ENCODE measurements around the gene HORMAD2.
A peak's percentile ranks its signal among the peaks of the same experiment; 100 is the strongest.

Gene HORMAD2

GRCh38 chr22:30195245-30196140 is 115.2 kb downstream of the HORMAD2 start (continued):
- TF ChIP-seq CTCF (tag by site-specific recombination; IDR thresholded peaks at IDR 0.05) (no peak), TSHZ1 (tag by site-specific recombination; IDR thresholded peaks at IDR 0.05; ENCODE audit: borderline replicate concordance) (peak; percentile 90; the same call in 1 of the 2 replicates), HOXA7 (CRISPR knock-in tag; IDR thresholded peaks at IDR 0.05; ENCODE audit: borderline replicate concordance) (no peak), PBX3 (CRISPR knock-in tag; IDR thresholded peaks at IDR 0.05) (no peak), ZNF121 (tag by site-specific recombination; IDR thresholded peaks at IDR 0.05) (no peak), GFI1B (tag by site-specific recombination; IDR thresholded peaks at IDR 0.05) (no peak), KLF17 (tag by site-specific recombination; IDR thresholded peaks at IDR 0.05) (peak; percentile 99), ZNF140 (tag by site-specific recombination; IDR thresholded peaks at IDR 0.05) (no peak), ZBTB49 (tag by site-specific recombination; IDR thresholded peaks at IDR 0.05; ENCODE audit: low read depth) (no peak)
- TF ChIP-seq, protein P1, sequence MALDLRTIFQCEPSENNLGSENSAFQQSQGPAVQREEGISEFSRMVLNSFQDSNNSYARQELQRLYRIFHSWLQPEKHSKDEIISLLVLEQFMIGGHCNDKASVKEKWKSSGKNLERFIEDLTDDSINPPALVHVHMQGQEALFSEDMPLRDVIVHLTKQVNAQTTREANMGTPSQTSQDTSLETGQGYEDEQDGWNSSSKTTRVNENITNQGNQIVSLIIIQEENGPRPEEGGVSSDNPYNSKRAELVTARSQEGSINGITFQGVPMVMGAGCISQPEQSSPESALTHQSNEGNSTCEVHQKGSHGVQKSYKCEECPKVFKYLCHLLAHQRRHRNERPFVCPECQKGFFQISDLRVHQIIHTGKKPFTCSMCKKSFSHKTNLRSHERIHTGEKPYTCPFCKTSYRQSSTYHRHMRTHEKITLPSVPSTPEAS (tag by site-specific recombination; IDR thresholded peaks at IDR 0.05) = no peak
- TF ChIP-seq, protein P2, sequence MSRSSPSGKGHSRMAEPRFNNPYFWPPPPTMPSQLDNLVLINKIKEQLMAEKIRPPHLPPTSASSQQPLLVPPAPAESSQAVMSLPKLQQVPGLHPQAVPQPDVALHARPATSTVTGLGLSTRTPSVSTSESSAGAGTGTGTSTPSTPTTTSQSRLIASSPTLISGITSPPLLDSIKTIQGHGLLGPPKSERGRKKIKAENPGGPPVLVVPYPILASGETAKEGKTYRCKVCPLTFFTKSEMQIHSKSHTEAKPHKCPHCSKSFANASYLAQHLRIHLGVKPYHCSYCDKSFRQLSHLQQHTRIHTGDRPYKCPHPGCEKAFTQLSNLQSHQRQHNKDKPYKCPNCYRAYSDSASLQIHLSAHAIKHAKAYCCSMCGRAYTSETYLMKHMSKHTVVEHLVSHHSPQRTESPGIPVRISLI (tag by site-specific recombination; IDR thresholded peaks at IDR 0.05) = no peak
- TF ChIP-seq, protein P3, sequence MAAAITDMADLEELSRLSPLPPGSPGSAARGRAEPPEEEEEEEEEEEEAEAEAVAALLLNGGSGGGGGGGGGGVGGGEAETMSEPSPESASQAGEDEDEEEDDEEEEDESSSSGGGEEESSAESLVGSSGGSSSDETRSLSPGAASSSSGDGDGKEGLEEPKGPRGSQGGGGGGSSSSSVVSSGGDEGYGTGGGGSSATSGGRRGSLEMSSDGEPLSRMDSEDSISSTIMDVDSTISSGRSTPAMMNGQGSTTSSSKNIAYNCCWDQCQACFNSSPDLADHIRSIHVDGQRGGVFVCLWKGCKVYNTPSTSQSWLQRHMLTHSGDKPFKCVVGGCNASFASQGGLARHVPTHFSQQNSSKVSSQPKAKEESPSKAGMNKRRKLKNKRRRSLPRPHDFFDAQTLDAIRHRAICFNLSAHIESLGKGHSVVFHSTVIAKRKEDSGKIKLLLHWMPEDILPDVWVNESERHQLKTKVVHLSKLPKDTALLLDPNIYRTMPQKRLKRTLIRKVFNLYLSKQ (tag by site-specific recombination; IDR thresholded peaks at IDR 0.05; ENCODE audit: borderline replicate concordance) = no peak
